Stomach (tissue), 9 donors: ENCODE data around the gene GSE1. TPM values are rescaled to one million over a fixed set of nuclear protein-coding genes. Genes with fewer than 3 reads are reported as not detected.

Experiments used
- DNase-seq, 2 donors: peaks; one replicate each; pipeline versions ENCODE4 v3.0.0 to v3.0.0-alpha.2; 2013 to 2019
- H3K27ac ChIP-seq, 5 donors: fragments of 200-600 bp in 4 of 5; sonication (generic) in 4 of 5; one replicate each; pipeline ENCODE4 v1.5.1; 2013 to 2019; ENCODE audit warnings: mild to moderate bottlenecking in 1 of 5, moderate library complexity in 1 of 5
- H3K27me3 ChIP-seq, 3 donors: fragments of 200-600 bp; sonication (generic); one replicate each; pipeline ENCODE4 v1.5.1; 2017 to 2019; ENCODE audit warnings: mixed run types in 1 of 3
- H3K36me3 ChIP-seq, 4 donors: fragments of 200-600 bp; sonication (generic); 1 replicate in 3 of 4; 2 replicates in 1 of 4; pipeline ENCODE4 v1.5.1; 2016 to 2019
- H3K4me1 ChIP-seq, 4 donors: fragments of 200-600 bp; sonication (generic); one replicate each; pipeline ENCODE4 v1.5.1; 2016 to 2019
- H3K4me3 ChIP-seq, 4 donors: fragments of 200-600 bp; sonication (generic) in 3 of 4; one replicate each; pipeline ENCODE4 v1.5.1; 2016 to 2019; ENCODE audit warnings: mild to moderate bottlenecking in 1 of 4
- H3K9me3 ChIP-seq, 4 donors: fragments of 200-600 bp; sonication (generic); one replicate each; pipeline ENCODE4 v1.5.1; 2016 to 2019
- EP300 ChIP-seq: sonication (generic); formaldehyde crosslinking; IDR thresholded peaks from one replicate; pipeline ENCODE4 v1.6.1; 2017; ENCODE audit warnings: antibody characterized with exemption
- POLR2A ChIP-seq, 4 donors: fragments of 450-650 bp; IDR thresholded peaks; one replicate each; pipeline ENCODE4 v1.6.1; 2016; ENCODE audit warnings: antibody characterized with exemption in 4 of 4, control low read depth in 2 of 4, mild to moderate bottlenecking in 1 of 4, moderate library complexity in 1 of 4
- POLR2AphosphoS5 ChIP-seq, 3 donors: sonication (generic); formaldehyde crosslinking; IDR thresholded peaks; one replicate each; pipeline ENCODE4 v1.6.1; 2016; ENCODE audit warnings: antibody characterized with exemption in 3 of 3
- WGBS, 5 donors: extraction: QIAGEN DNeasy Blood & Tissue Kit in 3 of 5; methylation state at CpG; one replicate each; pipeline versions ENCODE4 v1.1.5 to v1.1.7; 2013 to 2018; 5-methylcytosine and 5-hydroxymethylcytosine counted together
- intact Hi-C: fragments of 100-400 bp; cut with DNase I; formaldehyde crosslinking; loops from one replicate; pipeline ENCODE4 v1.15.1; 2023; ENCODE audit warnings: low total_unique reads
- polyA plus RNA-seq, 3 donors: library from polyadenylated mRNA; stranded (reverse); fragments of 200-250 nt; gene quantifications; one replicate each; pipeline ENCODE4 v1.2.3, GENCODE V29; 2013
- total RNA-seq, 5 donors: library from RNA; depleted of rRNA; stranded (reverse); fragments of >200 nt; gene quantifications; one replicate each; pipeline versions ENCODE4 v1.1.0 to v1.2.3, GENCODE V29; 2014 to 2016
- TF ChIP-seq, protein P1 (sequence below), 7 experiments: fragments of 450-650 bp in 4 of 7; fragments of 200-600 bp in 3 of 7; sonication (generic) in 3 of 7; IDR thresholded peaks; one replicate each; pipeline ENCODE4 v1.5.1; 2016 to 2019; ENCODE audit warnings: antibody characterized with exemption in 7 of 7, control low read depth in 2 of 7, mild to moderate bottlenecking in 1 of 7
- donor health status: healthy with polysubstance abuse.
- donor health status: Bipolar disorder and iron deficiency.
- donor health status: healthy.

Gene GSE1
- total and polyA plus RNA-seq, 8 donors: 11.8 to 294 (median 93.0) TPM

DNA sequence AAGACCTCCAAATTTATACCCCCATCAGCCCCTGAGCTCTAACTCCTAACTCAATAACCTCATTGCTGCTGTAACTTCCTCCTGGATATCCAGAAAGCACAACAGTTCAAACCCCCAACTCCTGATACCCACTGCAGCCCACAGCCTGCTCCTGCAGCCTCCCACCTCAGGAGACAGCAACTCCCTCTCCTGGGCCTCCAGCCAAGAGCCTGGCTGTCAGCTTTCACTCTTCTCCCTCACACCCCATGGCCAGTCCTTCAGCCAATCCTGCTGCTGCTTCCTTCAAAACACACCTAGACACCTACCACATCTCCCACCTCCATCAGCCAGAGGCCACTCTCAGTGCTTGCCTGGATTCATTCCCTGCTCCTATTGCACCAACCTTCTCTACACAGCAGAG, 70.2 kb downstream of the GSE1 start:
- no peaks in the 10 kb centered on the region for H3K9me3 ChIP-seq
- intact Hi-C loops: no loop called here

DNA sequence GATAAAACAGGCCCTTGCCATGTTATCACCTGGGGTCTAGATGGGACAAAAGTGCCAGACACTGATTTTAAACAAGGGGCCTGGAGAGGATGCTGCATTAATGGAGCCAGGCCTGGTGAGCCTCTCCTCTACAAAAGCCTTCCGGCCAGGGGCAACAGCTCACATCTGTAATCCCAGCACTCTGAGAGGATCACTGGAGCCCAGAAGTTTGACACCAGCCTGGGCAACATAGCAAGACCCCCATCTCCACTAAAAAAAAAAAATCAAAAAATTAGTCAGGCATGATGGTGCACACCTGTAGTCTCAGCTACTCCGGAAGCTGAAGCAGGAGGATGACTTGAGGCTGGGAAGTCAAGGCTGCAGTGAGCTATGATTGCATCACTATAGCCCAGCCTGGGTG, 72.1 kb downstream of the GSE1 start:
- Histone ChIP-seq H3K27ac (no peak overlapping the region), H3K4me3 (no peak overlapping the region), H3K36me3 (no peaks in the 10 kb centered on the region), H3K4me1 (peaks cover 13 to 34% (median 22%) of the 10 kb centered on the region in 4 donors), H3K9me3 (no peaks in the 10 kb centered on the region), H3K27me3 (peaks cover 0 to 10% (median 6%) of the 10 kb centered on the region in 3 donors)
- intact Hi-C loops: no loop called here
- TF ChIP-seq POLR2A (IDR thresholded peaks at IDR 0.05): no peak
- TF ChIP-seq EP300: no peak
- TF ChIP-seq, protein P1, sequence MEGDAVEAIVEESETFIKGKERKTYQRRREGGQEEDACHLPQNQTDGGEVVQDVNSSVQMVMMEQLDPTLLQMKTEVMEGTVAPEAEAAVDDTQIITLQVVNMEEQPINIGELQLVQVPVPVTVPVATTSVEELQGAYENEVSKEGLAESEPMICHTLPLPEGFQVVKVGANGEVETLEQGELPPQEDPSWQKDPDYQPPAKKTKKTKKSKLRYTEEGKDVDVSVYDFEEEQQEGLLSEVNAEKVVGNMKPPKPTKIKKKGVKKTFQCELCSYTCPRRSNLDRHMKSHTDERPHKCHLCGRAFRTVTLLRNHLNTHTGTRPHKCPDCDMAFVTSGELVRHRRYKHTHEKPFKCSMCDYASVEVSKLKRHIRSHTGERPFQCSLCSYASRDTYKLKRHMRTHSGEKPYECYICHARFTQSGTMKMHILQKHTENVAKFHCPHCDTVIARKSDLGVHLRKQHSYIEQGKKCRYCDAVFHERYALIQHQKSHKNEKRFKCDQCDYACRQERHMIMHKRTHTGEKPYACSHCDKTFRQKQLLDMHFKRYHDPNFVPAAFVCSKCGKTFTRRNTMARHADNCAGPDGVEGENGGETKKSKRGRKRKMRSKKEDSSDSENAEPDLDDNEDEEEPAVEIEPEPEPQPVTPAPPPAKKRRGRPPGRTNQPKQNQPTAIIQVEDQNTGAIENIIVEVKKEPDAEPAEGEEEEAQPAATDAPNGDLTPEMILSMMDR (IDR thresholded peaks at IDR 0.05): no peak
- no peak for TF ChIP-seq POLR2AphosphoS5 (IDR thresholded peaks at IDR 0.05)
- WGBS, 5 donors: 94 to 100% (median 97%) methylated on average over 2 of the region's 2 CpGs
- no peak for DNase-seq

More for the DNA sequence above, 70.2 kb downstream of the GSE1 start:
- Histone ChIP-seq H3K4me1 (peaks cover 2 to 23% (median 7%) of the 10 kb centered on the region in 4 donors), H3K27ac (no peak overlapping the region), H3K27me3 (peaks cover 0 to 4% (median 0%) of the 10 kb centered on the region in 3 donors), H3K4me3 (no peak overlapping the region), H3K36me3 (peaks cover 0 to 9% (median 2%) of the 10 kb centered on the region in 4 donors)
- TF ChIP-seq POLR2A (IDR thresholded peaks at IDR 0.05) (no peak), POLR2AphosphoS5 (IDR thresholded peaks at IDR 0.05) (no peak), EP300 (no peak)
- TF ChIP-seq, protein P1 (IDR thresholded peaks at IDR 0.05): no peak
- DNase-seq: no peak

DNA sequence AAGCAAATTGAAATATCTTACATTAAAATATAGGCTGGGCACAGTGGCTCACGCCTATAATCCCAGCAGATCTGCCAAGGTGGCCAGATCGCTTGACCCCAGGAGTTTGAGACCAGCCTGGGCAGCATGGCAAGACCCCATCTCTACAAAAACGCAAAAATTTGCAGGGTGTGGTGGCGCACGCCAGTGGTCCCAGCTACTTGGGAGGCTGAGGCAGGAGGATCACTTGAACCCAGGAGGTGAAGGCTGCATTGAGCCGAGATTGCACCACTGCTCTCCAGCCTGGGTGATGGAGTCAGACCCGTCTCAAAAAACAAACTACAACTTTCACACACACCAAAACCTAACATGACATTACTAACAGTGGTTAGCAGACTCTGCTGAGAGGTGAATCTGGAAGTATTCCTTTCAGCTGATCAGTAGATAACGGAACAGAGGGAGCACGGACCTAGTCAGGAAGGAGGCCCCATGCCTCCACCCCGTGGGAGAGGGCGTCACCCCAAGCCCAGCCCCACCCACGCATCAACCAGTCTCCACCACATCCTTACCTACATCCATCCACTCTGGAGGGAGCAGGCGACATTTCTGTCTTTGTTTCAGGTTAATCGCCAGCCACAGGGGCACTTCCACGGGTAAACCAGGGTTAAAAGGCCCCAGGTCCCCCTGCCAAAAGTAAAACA, 73.9 kb downstream of the GSE1 start:
- Histone ChIP-seq H3K9me3 (no peaks in the 10 kb centered on the region), H3K36me3 (no peaks in the 10 kb centered on the region), H3K4me3 (no peak overlapping the region), H3K27ac (no peak overlapping the region), H3K27me3 (peaks cover 0 to 10% (median 10%) of the 10 kb centered on the region in 3 donors), H3K4me1 (peaks cover 13 to 26% (median 21%) of the 10 kb centered on the region in 4 donors)
- TF ChIP-seq POLR2AphosphoS5 (IDR thresholded peaks at IDR 0.05): no peak
- no peak for TF ChIP-seq POLR2A (IDR thresholded peaks at IDR 0.05)
- TF ChIP-seq, protein P1 (IDR thresholded peaks at IDR 0.05): no peak
- no peak for TF ChIP-seq EP300
- WGBS, 5 donors: 73 to 78% (median 75%) methylated on average over 15 of the region's 15 CpGs
- no peak for DNase-seq
- intact Hi-C loops: no loop called here

DNA sequence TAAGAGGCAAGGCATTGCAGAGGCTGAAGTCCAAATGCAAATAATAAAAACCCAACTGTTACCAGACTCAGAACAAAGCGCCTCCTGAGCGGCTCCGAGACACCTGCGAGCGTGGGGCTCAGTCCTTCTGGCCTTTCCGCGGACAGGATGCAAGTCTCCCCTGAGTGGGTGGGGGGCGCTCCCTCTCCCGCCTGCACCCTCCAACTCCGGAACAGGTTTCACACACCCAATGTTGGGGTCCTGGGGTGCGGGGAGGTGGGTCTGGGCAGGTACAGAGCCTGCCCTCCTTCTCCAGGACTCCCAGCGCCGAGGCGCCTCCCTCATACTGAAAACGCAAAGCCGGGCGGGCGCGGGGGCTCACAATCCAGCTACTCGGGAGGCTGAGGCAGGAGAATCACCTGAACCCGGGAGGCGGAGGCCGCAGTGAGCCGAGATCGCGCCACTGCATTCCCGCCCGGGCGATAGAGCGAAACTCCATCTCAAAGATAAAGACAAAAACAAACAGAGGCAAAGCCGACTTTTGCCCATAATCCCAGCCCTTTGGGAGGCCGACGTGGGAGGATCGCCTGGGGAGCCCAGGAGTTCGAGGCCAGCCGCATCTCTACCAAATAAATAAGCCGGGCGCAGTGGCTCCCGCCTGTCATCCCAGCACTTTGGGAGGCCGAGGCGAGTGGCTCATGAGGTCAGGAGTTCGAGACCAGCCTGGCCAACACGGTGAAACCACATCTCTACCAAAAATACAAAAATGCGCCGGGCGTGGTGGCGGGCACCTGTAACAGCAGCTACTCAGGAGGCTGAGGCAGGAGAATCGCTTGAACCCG, 74.7 kb downstream of the GSE1 start:
- DNase-seq: no peak
- H3K4me3 ChIP-seq: peak overlapping the region; percentile 63 to 93 (median 68)
- H3K9me3 ChIP-seq: no peaks in the 10 kb centered on the region
- peaks cover 13 to 26% (median 21%) of the 10 kb centered on the region in 4 donors for H3K4me1 ChIP-seq
- H3K27me3 ChIP-seq: peaks cover 0 to 10% (median 10%) of the 10 kb centered on the region in 3 donors
- TF ChIP-seq POLR2AphosphoS5 (IDR thresholded peaks at IDR 0.05) (no peak), EP300 (no peak), POLR2A (IDR thresholded peaks at IDR 0.05) (no peak)
- TF ChIP-seq, protein P1 (IDR thresholded peaks at IDR 0.05): no peak
- WGBS, 5 donors: 65 to 78% (median 69%) methylated on average over 47 to 49 of the region's 49 CpGs
- no peak overlapping the region for H3K27ac ChIP-seq
- H3K36me3 ChIP-seq: no peaks in the 10 kb centered on the region
- intact Hi-C loops: no loop called here
